Measurements from ENCODE around the gene CAMTA1.

- TF ChIP-seq CTCF (IDR thresholded peaks at IDR 0.05) (no peak), TCF7L2 (IDR thresholded peaks at IDR 0.05; ENCODE audit: low read depth, low read length) (no peak)
These were observed 139.6 kb downstream of the CAMTA1 start for GRCh38 chr1:6924891-6925290.
